HG02981 (cell line): Measurements from ENCODE around the gene PRODH.
"Not testable (repeated sequence)": the region's sequence is repeated elsewhere in the genome, so short reads cannot be mapped to it uniquely, and the experiment has no call there.

Experiments used
- ATAC-seq: cut with Tn5 transposase; IDR thresholded peaks from one replicate; pipeline ENCODE4 v1.9.1; 2021; ENCODE audit warnings: mild to moderate bottlenecking, moderate library complexity; ENCODE audit not compliant: unreplicated experiment

The PRODH gene

DNA sequence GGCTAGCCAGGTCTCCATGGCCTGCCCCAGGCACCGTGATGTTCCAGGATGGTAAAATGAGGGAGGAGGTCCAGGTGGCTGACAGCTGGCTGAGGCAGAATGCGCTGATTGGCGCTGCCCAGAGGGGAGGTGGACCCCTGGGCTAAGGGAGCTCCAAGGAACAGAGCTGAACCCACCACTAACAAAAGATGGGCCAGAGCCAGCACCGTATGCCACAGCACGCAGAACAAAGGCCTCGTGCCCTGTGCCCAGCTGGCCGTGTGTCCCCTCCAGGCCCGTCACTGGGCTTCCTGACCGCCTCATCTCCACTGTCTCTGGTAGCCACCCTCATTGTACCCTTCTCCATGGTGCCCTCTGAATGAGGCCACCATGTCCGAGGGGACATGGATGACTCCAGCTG lies 19.6 kb upstream of the PRODH start:
- no peak for ATAC-seq

DNA sequence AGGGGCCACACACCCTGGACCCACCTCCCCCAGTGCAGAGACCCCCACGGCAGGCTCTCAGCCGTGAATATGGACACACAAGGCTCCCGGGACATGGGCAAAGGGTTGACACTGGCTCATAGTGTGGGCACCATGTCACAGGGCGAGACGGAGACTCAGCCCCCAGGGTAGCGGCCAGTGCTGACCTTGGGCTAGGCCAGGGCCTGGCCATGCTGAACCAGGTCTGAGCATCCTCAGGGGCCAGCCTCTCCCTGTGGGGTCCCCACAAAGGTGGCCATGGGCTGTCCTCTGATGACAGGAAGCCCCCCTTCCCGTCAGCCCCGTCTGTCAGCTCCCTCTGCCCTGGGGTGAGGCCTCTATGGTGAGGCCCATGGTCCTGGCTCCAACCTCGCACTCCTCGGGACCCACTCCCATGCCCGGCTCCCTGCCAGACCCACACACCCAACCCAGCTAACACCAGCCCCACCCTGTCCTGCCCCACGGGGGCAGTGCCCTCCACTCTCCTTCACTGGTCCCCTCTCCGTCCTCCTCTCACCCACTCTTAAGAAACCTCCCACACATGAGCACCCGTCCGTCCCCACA lies 19.0 kb upstream of the PRODH start:
- no peak for ATAC-seq

DNA sequence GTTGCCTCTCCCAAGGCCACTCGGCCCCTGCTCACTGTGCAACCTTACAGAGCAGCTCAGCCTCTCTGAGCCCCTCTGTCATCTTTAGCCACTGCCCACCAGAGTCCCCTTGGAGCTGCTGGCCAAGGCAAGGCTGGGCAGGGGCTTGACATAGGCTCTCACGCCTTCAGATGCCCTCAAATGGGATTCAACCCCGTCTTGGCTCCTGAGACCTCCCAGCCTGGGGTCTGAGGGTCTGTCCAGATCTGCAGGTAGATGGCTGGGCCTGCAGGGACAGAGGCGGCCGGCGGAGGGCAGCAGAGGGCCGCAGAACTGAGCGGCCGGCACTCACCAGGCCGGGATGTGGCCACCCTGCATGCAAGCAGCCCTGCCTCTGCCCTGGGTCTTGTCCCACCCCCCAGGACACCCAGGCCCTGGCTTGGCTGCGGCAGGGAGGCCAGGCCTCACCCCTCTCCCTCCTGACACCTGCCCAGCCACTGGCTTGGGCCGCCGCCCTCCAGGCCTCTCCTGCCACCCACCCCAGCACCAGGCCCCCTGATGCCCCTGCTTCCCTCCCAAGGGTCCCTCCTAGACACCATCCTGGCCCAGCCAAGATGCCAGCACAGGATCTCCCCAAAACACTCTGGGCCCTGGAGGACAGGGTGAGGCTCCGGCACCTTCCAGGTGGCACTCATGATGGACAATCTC lies 18.4 kb upstream of the PRODH start:
- not testable (repeated sequence) for ATAC-seq

DNA sequence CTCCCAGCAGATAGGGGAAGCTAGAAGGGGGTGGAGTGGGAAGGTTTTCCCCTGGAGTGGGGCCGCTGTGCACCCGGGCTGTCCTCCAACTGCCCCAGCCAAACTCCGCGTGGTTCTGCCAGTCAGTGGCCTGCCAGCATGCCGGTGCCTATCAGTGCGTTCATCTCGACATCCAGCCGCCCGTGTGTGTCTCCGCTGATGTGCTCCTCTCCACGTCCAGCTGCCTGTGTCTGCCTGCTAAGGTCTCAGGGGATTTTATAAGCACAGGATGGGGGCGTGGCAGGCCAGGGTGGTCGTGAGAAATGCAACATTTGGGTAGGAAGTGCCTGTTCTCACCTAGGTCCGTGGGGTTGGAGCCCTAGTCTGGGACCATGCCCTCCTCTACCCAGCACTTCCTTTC lies 17.0 kb upstream of the PRODH start:
- not testable (repeated sequence) for ATAC-seq

DNA sequence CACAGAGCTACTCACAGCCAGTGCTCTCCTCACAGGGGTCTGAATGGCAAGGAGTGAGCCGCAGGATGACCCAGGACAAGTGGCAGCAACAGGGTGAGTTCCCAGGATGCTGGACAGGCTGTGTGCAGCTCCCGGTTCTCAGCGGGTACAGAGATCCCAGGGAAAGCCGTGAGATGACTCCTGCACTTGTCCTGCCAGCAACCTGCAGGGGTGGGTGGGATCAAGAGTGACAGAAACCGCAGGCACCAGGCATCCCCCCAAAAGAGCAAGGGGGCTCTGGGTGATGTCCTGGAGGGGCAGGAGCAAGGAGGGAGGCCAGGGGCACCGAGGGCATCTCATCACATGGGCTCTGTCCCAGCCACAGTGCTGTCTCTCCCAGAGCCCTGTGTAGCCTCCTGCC lies 15.9 kb upstream of the PRODH start:
- no peak for ATAC-seq

DNA sequence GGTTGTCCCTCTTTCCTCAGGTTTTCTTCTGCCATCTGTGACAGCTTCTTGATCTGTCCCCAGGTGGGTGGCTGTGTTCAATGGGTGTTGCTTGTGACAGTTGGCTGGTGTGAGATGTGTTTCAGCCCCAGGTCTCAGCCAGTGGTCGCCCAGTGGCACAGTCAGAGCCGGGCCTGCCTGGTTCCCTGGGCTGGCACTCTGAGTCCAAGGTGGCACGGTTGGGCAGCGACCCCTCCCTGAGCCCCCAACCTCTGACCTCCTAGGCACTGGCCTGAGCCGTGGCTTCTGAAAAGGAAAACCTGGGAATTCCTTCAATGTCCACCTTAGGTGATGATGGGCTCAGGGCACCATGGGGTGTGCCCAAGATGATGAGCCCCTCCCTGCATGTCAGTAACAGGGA lies 14.0 kb upstream of the PRODH start:
- ATAC-seq = no peak

DNA sequence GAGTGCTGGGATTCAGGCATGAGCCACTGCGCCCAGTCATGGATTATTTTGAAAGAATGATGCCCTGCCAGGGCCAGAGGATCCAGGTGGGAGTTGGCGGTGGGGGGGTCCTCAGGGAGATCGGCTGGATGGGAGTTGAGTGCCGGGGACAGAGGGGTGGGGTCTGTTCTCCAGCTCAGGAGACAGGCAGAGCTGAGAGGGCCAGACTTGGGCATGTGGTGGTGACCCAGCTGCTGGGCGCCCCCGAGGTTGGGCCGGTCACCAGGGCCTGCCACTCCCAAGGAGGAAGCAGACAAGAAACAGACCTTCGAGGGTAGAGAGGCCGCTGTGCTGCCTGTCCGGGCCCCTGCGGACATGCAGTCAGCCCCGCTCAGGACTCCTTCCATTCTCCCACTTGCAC lies 11.8 kb upstream of the PRODH start:
- ATAC-seq = no peak

DNA sequence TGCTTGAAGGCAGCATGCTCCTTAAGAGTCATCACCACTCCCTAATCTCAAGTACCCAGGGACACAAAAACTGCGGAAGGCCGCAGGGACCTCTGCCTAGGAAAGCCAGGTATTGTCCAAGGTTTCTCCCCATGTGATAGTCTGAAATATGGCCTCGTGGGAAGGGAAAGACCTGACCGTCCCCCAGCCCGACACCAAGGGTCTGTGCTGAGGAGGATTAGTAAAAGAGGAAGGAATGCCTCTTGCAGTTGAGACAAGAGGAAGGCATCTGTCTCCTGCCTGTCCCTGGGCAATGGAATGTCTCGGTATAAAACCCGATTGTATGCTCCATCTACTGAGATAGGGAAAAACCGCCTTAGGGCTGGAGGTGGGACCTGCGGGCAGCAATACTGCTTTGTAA lies 11.0 kb upstream of the PRODH start:
- not testable (repeated sequence) for ATAC-seq

DNA sequence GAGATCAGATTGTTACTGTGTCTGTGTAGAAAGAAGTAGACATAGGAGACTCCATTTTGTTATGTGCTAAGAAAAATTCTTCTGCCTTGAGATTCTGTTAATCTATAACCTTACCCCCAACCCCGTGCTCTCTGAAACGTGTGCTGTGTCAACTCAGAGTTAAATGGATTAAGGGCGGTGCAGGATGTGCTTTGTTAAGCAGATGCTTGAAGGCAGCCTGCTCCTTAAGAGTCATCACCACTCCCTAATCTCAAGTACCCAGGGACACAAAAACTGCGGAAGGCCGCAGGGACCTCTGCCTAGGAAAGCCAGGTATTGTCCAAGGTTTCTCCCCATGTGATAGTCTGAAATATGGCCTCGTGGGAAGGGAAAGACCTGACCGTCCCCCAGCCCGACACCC lies 2.6 kb upstream of the PRODH start:
- not testable (repeated sequence) for ATAC-seq

DNA sequence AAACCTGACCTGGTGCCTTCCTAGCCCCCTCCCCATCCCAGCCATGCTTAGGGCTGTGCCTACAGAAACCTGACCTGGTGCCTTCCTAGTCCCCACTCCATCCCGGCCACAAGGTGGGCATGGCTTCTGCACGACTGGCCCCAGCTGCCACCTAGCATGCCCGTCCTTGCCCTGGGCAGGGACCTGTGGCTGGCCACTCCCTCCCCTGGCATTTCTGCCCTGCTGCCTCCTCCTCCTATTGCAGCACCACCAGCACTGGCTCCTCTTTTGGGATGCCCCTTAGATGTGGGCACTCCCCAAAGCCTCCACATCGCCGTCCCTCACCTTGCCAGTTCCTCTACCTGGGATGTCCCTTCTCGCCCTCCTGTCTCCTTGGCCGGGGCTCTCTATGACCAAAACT lies 1.4 kb downstream of the PRODH start:
- ATAC-seq = not testable (repeated sequence)

DNA sequence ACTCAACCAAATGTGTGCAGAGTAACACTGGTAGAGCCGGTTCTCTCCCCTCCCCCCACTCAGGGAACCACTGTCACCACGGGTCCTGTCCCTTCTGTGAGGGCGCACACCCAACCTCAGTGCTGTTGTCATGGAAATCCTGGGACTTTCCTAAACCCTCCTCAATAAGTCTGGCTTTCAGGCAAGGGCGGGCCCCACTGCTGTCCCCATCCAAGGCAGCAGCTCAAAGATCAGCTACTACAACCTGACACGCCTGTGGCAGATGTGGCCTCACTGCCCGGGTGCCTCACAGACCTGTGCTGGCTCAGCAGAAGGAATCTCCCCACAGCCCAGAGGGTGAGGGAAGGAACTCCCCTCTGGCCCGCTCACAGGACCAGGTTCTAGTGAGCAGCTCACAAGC lies 2.2 kb downstream of the PRODH start:
- ATAC-seq = no peak

DNA sequence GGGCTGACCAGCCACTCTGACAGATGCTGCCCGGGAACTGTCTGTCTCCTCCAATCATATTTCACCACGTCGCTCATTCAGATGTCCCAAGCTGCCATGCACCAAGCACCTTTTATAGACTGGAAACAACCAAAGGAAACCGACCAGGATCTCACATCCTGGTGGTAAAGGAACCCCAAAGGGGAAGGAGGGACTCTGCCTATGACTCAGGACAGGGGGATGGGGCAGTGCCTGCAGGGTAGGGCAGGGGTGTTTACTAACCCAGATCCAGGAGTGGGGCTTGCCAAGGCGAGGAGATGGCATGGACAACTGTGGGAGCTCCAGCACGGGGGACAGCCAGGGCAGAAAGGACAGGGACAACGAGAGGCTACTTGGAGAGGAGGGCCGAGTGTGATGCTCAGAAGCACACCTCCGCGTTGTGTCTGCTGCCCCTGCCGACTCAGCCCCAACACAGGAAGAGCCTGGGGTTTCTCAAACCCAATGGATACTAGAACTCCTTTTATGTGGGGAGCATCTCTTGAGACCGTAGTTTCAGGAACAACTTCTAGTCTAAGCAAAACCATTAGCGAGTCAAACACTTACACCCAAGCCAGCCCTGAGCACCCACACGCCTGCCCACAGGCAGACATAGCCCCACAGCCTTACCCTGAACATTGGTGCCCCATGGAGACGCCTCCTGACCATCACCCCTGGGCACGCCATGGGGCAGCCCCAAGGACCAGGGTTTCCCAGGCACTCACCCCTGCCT lies 4.0 kb downstream of the PRODH start:
- no peak for ATAC-seq

DNA sequence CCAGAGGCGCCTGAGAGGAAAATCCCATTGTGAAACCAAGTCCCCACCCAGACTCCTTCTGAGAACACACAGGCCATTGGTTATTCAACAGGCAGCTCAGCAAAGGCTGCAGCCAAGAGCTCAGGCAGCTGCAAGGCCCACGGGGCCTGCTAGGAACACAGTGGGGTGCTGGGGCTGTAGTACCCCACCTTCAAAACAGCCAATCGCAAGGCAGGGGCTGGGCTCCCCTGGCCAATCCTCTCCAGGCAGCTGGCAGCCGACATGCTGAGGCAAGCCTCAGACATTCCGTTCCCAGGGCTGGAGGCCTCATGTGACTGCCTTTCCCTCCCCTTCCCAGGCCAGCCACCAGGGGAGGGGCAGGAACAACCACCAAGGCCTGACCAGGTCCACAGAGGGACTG lies 6.6 kb downstream of the PRODH start:
- ATAC-seq = no peak

DNA sequence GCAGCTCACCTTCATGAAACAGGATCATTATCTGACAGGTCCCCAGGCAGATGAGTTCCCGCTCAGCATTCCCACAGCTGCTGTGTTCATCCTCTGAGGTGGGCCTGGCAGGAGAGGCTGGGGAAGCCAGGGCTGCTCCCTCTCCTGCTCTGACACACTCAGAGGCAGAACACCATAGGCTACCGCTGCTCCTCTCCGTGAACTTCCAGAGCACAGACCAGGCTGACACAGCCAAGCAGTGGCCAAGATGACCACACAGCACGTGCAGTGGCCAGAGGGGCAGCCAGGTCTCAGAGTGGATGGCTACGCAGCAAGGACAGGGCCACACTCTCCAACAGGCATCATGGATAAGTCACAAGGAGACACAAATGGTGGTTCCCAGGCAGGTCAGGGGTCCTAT lies 8.5 kb downstream of the PRODH start:
- ATAC-seq = no peak

DNA sequence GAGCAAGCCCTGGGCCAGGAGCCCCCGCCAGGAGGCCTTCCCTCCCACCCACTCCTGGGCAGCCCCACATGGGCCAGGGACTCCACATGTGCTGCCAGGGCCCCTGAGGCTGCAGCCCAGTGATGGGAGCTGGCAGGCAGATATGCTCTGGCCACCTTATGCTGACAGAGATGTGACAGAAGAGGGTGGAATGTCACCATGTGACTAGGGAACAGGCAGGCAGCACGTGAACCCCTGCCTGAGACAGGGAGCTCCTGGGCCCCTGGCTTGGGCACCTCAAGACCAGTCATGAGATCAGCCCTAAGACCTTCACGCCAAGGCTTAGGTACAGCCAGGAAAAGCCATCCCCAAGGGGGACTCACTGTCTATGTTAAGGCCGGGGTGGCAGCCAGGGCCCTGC lies 9.1 kb downstream of the PRODH start:
- no peak for ATAC-seq

DNA sequence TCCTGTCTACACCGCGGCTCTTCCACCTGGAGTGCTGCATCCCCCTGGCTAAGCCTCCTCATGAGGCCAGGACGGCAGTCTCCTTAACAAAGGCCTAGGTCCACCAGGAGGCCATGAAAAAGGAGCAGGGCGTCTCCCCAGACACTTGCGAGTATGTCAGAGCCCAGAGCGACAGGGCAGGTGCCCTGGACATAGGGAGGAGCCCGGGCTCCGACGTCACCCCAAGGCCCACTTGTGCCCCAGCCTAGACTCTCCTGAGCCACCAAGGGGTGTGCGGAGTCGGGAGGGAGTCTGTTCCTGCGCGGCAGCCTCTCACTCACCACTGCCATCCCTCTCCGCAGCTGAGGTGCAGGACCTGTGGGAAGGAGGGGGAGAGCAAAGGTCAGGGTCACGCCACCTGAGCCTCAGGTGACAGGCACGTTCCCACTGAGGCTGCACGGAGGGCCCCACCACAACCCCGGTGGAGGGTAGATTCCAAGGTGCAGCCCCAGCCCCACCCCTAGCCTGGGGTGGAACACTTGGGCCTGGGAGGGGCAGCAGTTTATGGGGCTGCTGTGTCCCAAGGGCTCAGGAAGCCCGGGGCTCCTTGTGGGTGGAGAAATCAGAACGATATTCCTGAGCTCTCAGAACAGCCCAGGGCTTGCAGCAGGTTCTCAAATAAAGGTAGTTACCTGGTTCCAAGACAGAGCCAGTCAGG lies 10.6 kb downstream of the PRODH start:
- ATAC-seq = no peak

DNA sequence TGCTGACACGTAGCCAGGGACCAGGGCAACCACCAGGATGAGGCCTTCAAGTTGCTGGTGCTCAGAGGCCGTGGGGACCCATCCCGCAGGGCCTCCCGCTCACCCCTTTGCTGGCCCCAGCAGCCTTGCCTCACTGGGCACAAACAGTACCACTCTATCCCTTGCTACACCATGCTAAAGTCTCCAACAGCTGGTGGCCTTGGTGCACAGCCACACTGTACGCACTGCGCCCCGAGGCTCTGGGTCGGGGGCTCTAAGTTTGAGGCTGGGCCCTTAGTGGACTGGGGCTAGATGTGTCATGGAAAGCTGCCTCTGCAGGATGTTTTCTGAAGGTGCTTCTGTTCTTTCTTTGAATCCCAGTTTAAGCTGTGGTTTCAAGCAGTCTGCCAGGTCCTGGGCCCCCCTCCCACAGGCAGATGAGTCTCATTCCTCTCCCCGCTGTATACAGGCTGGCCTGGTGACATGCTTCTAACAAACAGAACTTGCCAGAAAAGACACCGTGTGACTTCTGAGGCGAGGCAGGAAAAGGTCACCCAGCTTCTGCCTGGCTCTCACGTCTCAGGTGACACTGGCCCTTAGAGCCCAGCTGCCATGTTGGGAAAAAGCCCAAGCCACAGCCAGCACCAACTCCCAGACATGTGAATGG lies 15.7 kb downstream of the PRODH start:
- ATAC-seq = not testable (repeated sequence)

DNA sequence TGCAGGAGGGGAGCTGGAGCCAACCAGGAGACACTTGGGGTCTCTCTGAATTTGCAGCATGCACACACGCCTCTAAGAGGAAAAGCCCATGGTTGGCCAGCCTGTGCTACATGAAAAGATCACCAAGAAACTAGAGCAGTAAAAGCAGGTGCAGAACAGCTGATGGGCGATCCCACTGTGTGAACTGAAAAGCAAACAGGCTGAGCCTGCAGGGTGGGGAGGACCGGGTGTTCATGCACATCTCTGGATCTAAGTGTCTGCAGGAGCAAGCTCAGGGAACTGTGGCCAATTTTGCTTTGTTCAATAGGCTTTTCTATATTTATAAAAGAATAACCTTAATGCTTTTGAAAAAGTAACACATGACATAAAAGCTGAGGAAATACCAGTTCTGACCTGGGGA lies 18.3 kb downstream of the PRODH start:
- not testable (repeated sequence) for ATAC-seq

DNA sequence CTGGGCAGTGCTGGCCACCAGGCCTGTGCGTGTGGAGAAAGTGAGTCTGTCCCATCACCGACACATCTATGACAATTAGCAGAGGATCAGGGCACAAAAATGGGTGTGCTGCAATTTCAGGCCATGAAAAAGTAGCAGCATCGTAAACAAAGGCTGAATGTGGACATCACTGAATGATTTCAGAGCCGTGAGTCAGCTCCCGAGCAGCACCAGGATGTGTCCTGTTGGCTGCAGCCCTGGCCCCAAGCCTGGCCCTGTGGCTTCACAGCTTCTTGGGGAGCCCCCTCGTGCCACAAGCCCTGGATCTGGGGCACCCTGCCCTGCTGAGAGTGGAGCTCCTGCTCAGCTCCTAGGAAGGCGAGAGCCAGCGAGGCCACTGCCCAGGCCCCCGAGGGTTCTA lies 20.5 kb downstream of the PRODH start:
- not testable (repeated sequence) for ATAC-seq

DNA sequence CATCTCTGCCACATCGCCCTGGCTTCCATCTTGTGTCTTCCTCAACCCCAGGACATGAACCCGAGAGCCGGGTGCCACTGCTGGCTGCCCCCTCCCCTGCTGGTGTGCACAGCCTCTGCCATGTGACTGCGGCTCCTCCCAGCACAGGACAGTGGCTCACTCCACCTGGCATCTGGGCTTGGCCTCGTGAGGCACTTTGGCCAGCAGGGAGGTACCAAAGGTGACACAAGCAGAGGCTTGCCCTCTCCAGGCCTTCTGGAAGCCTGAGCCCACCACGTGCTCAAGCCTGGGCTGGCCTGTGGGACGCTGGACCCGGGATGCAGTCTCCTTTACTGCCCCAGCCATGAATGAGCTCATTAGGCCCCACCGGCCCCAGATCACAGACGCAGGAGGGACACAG lies 21.5 kb downstream of the PRODH start:
- not testable (repeated sequence) for ATAC-seq

DNA sequence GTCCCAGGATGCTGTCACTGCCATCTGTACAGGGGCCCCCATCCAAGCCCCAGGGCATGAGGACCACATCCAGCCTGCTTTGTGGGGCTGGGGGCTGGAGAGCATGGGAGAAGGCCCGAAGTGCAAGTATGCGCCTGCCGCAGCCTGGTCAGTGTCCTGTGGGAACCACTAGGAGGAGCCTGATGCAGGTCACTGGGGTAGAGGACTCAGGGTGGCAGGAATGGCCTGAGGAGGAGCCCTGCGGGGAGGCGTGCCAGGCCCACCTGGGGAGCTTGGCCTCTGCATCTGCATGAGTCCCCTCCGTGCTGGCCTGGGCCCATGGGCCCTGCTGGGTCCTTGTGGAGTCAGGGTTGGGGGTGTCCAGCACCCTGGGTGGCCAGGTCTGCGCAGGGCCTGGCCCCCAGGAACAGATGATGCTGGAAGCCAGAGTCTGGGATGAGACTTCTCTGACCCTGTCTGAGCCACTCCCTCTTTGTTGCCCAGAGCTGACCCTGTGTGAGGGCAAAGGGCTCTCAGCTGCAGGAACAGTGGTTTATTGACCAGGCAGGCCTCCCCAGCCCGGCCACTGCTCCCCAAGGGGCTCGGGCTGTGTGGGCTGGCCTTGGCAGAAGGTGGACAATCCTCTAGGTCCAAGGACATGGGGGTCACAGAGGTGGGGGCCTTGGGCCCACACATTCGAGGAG lies 23.7 kb downstream of the PRODH start:
- ATAC-seq = not testable (repeated sequence)
